ENCODE data around the gene FRMD4A.

Gene FRMD4A

GRCh38 chr10:14350006-14350405 is 19.3 kb upstream of the FRMD4A start:
- H3K36me3 ChIP-seq (replicated peaks; ENCODE audit: insufficient read depth, low read length), result no peaks in the 10 kb centered on the region
- no peaks in the 10 kb centered on the region for H4K20me1 ChIP-seq (ENCODE audit: insufficient read depth, low read length)
- H3K4me1 ChIP-seq (ENCODE audit: low read length), result no peaks in the 10 kb centered on the region
- H3K27ac ChIP-seq (ENCODE audit: low read length), result no peak overlapping the region
- no peaks in the 10 kb centered on the region for H3K79me2 ChIP-seq (ENCODE audit: low read length)
- DNase-seq, result no peak
- H3K9me2 ChIP-seq (replicated peaks; ENCODE audit: insufficient read depth, low read length), result no peaks in the 10 kb centered on the region
- H3K27me3 ChIP-seq (replicated peaks; ENCODE audit: insufficient read depth, low read length), result no peaks in the 10 kb centered on the region
- no peak for TF ChIP-seq EZH2 (optimal IDR thresholded peaks at IDR 0.05; ENCODE audit: low read depth, low read length)
- no peak for TF ChIP-seq EZH2phosphoT487 (IDR thresholded peaks at IDR 0.05; ENCODE audit: low read length)
- TF ChIP-seq CTCF (IDR thresholded peaks at IDR 0.05; ENCODE audit: low read length), result no peak
- H3K9ac ChIP-seq (ENCODE audit: low read length), result no peak overlapping the region
- H3K4me3 ChIP-seq (ENCODE audit: low read length), result no peak overlapping the region
- H3K4me2 ChIP-seq (ENCODE audit: low read depth, low read length), result no peak overlapping the region
- H3F3A ChIP-seq (ENCODE audit: insufficient read depth, low read length), result no peaks in the 10 kb centered on the region
- H3K9me3 ChIP-seq (replicated peaks; ENCODE audit: insufficient read depth, low read length), result no peaks in the 10 kb centered on the region
- H2AFZ ChIP-seq (ENCODE audit: low read length), result no peak overlapping the region

- H3K9me2 ChIP-seq (replicated peaks; ENCODE audit: insufficient read depth, low read length), result no peaks in the 10 kb centered on the region
- no peak for DNase-seq
- H3F3A ChIP-seq (ENCODE audit: insufficient read depth, low read length), result no peaks in the 10 kb centered on the region
- H3K4me3 ChIP-seq (ENCODE audit: low read length), result no peak overlapping the region
- no peaks in the 10 kb centered on the region for H3K36me3 ChIP-seq (replicated peaks; ENCODE audit: insufficient read depth, low read length)
- H3K79me2 ChIP-seq (ENCODE audit: low read length), result no peaks in the 10 kb centered on the region
- H3K9me3 ChIP-seq (replicated peaks; ENCODE audit: insufficient read depth, low read length), result no peaks in the 10 kb centered on the region
- no peaks in the 10 kb centered on the region for H3K4me1 ChIP-seq (ENCODE audit: low read length)
- TF ChIP-seq CTCF (IDR thresholded peaks at IDR 0.05; ENCODE audit: low read length), result no peak
- TF ChIP-seq EZH2 (optimal IDR thresholded peaks at IDR 0.05; ENCODE audit: low read depth, low read length), result no peak
- TF ChIP-seq EZH2phosphoT487 (IDR thresholded peaks at IDR 0.05; ENCODE audit: low read length), result no peak
- no peaks in the 10 kb centered on the region for H3K27me3 ChIP-seq (replicated peaks; ENCODE audit: insufficient read depth, low read length)
- H3K27ac ChIP-seq (ENCODE audit: low read length), result no peak overlapping the region
- no peak overlapping the region for H3K4me2 ChIP-seq (ENCODE audit: low read depth, low read length)
- H3K9ac ChIP-seq (ENCODE audit: low read length), result no peak overlapping the region
- no peak overlapping the region for H2AFZ ChIP-seq (ENCODE audit: low read length)
- H4K20me1 ChIP-seq (ENCODE audit: insufficient read depth, low read length), result no peaks in the 10 kb centered on the region
These were observed 18.4 kb upstream of the FRMD4A start for GRCh38 chr10:14349081-14349480.

- no peak overlapping the region for H3K27ac ChIP-seq (ENCODE audit: low read length)
- H3K4me2 ChIP-seq (ENCODE audit: low read depth, low read length), result no peak overlapping the region
- no peak overlapping the region for H3K4me3 ChIP-seq (ENCODE audit: low read length)
- DNase-seq, result no peak
- TF ChIP-seq CTCF (IDR thresholded peaks at IDR 0.05; ENCODE audit: low read length) (no peak), EZH2 (optimal IDR thresholded peaks at IDR 0.05; ENCODE audit: low read depth, low read length) (no peak), EZH2phosphoT487 (IDR thresholded peaks at IDR 0.05; ENCODE audit: low read length) (no peak)
- no peaks in the 10 kb centered on the region for H4K20me1 ChIP-seq (ENCODE audit: insufficient read depth, low read length)
- H3K79me2 ChIP-seq (ENCODE audit: low read length), result no peaks in the 10 kb centered on the region
- H3K36me3 ChIP-seq (replicated peaks; ENCODE audit: insufficient read depth, low read length), result no peaks in the 10 kb centered on the region
- no peaks in the 10 kb centered on the region for H3K9me3 ChIP-seq (replicated peaks; ENCODE audit: insufficient read depth, low read length)
- H3K9me2 ChIP-seq (replicated peaks; ENCODE audit: insufficient read depth, low read length), result no peaks in the 10 kb centered on the region
- no peaks in the 10 kb centered on the region for H3F3A ChIP-seq (ENCODE audit: insufficient read depth, low read length)
- no peaks in the 10 kb centered on the region for H3K27me3 ChIP-seq (replicated peaks; ENCODE audit: insufficient read depth, low read length)
- H3K9ac ChIP-seq (ENCODE audit: low read length), result no peak overlapping the region
- no peaks in the 10 kb centered on the region for H3K4me1 ChIP-seq (ENCODE audit: low read length)
- H2AFZ ChIP-seq (ENCODE audit: low read length), result no peak overlapping the region
These were observed 14.5 kb upstream of the FRMD4A start for GRCh38 chr10:14345262-14345661.

Measured in MM.1S (cell line).